COR-L47 (cell line): ENCODE results near the gene CALM1.
A peak's percentile ranks its signal among the peaks of the same experiment; 100 is the strongest.

Source experiments
- DNase-seq: peaks from one replicate; lab custom pipeline; 2025; lab: John Stamatoyannopoulos, UW

Gene CALM1

DNA sequence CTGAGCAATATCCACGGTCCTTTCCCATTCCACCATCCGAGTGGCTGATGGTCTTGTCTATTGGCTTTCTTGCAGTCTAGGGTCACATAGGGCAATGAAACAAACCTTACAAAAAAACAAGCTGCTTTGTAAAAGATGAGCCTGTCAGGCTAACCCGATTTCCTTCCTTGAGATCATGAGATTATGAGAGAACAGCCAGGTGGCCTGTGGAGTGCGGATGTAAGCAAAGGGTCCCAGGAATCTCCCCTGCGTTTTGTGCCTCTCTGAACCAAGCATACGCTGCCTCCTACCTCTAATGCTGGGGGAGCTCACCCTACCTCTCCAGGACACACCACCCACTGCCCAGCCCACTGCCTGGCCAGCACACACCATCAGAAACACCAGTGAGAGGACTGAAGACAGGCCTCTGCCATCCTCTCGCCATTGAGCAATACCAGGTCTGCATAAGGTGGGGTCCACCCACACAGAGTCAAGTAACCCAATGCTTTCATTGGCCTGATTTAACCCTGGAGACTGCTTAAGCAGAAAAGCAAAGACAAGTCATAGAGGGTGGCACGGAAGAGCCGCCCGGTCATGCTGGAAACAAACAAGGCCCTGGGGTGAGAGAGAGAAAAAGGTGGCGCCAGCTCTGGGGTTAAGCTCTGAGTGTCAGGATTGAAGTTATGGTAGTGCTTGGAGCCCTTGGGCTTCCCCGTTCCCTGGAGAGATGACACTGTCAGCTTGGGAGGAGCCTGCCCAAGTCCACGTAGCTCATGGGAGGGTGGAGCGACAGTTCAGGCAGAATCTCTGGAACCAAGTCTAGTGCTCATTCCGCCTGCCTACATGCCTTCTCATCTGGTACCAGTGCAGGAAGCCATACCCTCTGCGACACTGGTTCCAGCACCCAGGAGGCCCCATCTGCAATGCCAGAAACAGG is 46.6 kb downstream of the CALM1 start:
- DNase-seq = no peak

DNA sequence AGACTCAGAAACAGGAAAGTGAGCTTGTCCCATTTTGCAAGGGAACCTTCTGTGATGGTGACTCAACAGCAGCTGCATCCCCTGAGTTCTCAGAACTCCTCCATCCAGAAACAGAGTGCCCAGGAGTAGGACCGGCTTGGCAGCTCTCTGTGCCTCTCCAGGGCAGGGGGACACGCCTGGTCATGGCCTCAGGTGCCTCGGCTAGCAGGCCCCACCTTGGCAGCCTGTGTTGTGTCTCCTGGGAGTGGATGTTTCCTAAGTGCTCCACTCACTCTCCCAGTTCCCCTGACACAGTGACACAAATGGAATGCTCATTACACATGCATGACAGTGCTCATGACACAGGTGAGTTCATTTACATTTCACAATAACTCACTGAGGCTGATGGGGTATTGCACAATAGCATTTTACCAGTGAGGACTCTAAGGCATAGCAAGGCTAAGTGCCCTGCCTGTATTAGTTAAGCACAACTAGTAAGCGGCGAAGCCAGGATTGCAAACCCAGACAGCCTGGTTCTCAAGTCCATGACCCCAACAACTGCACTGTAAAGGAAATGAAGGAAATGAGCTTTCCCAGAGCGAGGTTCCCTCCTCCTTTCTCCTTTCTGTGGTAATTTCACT is 47.4 kb downstream of the CALM1 start:
- no peak for DNase-seq

DNA sequence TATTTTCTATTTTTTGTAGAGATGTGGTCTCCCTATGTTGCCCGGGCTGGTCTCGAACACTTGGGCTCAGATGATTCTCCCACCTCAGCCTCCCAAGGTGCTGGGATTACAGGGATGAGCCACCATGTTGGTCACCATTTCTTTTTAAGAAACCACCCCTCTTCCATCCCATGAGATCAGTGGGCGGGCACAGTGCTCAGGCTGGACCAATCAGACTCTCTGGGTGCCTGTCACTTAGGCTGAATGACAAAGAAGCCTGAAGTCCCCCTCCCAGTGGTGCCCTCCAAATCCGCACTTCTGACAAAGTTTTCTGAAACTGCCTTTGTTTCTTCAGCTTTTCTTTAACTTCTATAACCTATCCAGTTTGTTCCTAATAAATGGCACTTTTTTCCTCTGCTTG is 48.2 kb downstream of the CALM1 start:
- DNase-seq = no peak

DNA sequence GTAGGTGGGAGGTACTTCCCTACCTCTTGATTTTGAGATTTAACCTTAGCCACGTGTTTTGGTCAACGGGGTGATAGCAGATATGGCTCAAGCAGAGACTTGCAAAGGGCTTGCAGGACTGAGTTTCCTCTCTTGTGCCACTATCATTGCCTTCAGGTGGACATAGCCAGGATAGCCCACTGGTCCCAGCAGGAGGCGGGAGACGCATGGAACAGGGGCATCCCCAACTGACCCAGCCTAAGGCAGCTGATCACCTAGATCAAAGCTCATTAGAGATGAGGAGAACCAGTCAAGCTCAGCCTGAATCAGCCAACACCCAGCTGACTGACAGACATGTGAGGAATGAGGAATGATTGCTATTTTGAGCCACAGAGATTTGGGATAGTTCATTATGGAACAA is 49.6 kb downstream of the CALM1 start:
- no peak for DNase-seq

DNA sequence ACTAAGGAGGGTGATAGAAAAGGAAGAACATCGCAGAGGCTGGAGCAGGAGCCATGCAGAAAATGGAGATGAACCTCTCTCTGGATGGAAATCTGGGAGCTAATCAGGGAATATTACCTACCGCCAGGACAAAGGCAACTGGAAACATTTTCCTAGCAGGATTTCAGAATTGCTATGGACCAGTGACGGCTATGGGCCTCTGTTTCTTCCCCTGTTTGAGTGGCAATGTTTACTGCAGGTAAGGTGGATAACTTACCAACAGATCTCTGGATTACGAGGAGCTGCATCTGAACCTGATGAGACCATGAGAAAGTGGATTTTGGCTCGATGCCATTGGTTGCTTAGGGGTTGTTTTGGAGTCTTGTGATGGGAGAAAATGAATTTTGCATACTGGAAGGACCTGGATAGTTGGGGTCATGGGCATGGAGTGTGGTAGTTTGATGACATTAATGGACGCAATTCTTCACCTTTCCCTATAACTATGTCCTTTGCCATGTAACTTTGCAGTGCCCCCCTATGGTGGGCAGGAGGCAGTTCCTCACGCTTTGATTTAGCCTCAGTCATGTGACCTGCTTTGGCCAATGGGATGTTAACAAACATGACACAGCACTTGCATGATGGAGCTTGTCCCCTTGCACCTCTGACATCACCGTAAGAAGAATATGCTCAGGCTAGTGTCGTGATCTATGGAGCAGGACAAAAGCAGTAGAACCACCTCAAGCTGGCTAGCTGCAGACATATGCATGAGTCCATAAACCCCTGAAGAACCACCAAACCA is 51.1 kb downstream of the CALM1 start:
- DNase-seq = no peak

DNA sequence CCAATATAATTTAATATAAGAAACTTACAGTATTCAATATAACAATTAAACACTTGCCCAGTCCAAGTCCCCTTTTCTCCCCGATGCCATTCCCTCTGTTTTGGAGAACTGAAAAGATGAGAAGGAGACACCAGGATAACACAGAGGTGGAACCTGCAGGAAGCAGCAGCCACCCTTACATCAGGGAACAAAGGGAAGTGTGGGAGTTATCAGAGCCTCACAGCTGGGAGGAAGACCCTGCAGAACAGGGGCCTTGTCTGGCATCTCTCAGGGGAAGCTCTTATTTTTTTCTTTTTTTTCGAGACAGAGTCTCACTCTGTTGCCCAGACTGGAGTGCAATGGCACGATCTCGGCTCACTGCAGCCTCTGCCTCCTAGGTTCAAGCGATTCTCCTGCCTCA is 52.6 kb downstream of the CALM1 start:
- DNase-seq = no peak

DNA sequence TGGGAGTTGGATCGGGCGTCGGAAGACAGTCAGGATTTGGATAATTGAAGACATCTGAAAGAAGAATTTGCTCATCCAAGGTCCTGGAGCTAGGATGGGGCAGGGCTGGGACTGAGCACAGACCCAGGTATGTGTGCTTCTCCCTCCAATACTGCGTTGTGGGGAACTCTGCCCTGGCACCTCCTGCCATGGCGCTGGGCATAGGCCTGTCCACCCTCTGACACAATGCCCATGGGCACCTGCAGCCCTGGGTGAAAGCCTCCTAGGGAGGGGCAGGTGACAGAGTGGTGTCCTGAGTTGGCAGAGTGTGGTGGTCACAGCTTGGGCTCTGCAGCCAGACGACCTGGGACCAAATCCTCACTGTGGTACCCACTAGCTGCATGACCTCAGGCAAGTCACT is 53.3 kb downstream of the CALM1 start:
- no peak for DNase-seq

DNA sequence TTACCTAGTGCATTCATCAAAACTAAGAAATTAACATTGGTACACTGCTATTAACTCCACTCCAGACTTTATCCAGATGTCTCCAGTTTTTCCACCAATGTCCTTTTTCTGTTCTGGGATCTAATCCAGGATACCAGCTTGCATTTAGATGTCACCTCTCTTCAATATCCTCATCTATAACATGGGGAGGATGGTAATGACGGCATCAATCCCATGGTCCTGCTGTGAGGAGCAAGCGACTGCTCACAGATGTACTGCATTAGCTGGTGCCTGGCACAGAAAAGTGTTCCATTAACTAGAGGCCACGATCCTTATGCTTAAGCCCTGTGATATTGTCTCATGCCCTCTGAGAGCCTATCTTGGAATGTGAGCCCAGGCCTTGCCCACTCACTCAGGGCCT is 53.8 kb downstream of the CALM1 start:
- no peak for DNase-seq

DNA sequence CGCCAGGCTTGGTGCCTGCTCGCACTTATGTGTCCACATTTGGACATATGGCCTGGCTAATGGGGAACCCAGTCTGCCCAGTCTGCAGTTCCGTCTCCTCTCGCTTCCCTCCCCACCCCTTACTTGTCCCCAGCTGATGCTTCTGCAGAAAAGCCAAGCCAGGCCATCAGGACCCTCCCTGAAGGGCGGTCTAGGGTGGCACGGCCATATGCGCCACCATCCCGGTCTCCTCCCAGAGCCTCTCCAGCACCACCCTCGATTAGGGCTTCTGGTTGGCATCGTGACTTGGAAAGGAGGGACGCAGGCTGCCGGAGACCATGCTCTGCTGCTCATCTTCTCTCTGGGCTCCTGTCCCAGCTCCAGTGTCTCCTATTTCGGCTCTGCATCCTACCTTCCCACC is 54.6 kb downstream of the CALM1 start:
- DNase-seq = no peak

DNA sequence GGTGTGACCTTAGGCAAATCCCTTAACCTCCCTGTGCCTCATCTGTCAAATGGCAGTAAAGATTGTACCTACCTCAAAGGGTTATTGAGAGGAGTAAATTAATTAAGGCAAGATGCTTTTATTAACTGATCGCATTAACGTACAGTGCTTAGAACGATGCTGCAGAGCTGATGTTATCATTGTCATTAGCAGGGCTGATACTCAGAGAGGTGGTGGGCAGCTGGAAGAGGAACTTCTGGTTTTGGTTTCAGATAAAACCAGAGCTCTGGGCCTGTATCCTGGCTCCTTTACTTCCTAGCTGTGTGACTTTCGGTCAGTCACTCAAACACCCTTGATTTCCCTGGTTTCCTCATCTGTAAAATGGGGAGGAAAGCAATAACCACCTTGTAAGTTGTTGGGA is 55.1 kb downstream of the CALM1 start:
- DNase-seq = no peak

DNA sequence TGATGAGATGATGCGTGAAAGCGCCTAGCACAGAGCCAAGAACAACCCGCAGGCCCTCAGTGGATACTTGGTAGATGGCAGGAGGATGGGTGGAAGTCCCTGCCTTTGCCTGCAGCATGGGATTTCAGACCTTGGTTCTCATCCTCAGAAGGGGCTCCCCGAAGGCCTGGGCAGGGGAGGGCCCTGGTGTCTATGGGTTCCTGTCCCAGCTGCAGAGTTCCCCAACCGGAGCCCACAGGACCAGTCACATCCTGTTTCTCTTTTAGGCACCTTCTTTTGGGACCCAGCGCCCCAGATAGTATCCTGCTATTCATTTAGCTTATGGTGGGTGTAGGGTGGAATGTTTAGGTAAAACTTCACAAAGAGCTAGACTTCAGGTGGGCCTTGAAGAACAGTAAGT is 55.5 kb downstream of the CALM1 start:
- DNase-seq = no peak

DNA sequence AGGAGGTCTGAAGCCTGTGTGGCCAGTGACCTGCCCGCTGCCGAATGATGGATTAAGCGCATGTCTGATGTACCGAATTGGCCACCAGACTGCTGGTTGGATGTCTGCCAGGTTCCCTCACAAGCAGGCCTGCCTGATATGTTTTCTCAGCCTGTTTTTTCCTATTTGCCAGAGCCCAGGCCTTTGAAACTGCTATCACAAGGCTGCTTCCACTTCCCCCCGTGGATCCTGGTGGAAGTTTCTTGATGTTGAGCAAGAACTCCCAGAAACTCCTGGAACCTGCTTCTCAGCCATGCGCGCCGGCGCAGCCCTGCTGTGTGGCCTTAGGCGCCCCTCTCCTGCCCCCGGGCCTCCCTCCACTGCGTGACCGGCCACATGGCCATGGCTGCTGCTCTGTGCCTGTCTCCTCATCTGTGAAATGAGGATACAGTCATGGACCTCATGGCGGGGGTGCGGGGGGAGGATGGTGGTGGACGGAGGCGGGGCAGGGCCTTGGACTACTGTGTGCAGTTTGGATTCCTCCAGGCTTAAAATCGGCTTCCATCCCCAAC is 56.6 kb downstream of the CALM1 start:
- DNase-seq = peak; percentile 44

DNA sequence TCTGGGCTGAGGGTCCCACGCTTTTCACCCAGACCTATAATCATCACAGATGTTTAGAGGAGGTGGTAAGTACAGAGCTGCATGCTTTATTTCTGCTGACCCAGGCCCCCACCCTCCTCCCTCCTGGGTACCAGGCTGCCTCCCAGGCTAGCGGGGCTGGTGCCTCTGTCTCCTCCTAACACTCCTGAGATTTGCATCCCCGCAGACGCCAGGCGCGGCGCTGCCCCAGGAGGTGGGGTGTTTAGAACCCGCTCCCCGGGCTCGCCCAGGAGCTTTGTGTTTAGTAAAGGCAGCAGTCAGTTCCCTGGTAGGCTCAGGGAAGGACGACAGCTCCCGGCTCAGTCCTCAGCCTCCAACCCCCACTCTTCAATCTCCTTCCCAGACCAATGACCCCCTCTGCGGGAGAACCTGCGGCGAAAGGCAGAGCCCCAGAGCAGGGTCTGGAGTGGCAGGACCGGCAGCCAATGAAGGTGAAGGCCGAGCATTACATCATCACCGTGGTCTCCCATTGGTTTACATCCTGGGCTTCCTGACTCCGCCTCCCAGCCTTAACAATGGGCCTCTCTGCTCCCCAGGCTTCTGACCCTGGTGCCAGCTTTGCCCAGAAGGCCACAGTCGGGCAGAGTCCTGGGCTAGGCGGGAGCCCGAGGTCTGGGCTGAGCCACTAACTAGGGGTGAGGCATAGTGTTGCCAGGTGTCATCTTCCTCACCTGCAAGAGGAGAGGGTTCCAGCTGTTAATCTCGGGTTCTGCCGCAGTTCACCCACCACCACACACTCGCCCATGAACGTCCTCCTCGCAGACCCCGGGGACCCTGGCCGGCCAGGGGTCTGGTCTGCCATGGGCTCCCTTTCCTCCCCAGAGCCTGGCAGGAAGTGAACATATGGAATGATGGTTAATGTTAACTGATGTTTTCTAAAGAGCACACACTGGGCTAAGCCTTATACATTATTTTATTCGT is 57.5 kb downstream of the CALM1 start:
- no peak for DNase-seq

DNA sequence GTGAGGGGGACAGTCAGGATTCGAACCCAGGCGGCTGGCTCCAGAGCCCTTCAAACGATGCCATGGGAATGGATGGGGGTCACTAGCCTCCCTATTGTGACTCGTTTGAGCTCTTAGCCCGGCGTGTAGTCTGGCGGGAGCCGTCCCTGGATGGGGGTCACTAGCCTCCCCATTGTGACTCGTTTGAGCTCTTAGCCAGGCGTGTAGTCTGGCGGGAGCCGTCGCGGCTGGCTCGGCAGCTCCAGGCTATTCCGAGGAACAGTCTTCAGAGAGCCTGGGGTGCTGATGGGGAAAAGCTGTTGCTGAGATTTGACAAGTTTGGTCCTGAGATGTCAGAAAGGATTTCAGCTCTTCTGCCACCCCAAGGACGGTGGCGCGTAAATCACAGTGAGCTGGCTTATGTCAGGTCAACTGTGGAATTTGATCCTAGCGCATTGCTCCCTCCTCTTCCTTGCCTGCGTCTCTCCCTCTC is 58.3 kb downstream of the CALM1 start:
- DNase-seq = no peak

DNA sequence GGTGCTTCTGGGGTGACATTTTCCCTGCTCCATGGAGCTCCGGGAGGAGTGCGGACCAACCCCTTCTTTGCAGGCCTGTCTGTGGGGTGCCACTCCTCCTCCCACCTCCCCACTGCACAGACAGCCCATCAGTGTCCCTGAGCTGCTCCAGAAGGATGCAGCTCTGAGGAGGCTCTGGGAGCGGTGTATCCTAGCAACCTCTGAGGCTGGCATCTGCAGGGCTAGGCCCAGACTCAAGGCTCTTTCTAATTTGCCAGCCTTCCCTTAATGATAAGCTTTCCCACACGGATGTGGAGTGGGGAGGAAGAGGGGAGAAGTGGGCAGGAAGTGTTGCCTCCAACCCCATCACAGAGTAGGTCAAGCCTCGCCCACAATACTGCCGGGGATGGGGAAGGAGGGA is 59.7 kb downstream of the CALM1 start:
- peak; percentile 48 for DNase-seq

DNA sequence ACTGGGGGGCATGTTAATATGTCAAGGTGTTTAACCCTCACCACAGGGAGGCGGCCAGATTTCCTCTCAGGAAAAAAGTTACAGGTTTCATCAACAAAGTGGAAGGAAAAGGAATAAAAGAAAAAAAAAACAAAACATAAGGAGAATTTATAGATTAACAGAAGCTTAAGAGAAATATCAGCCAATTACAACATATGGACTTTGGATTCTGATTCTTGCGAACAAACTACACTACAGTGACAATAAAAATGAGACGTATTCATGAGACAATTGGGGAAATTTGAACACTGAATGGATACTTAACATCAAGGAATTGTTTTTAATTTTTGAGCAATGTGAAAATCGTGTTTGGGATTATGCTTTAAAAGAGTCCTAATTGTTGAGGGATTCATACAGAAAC is 60.4 kb downstream of the CALM1 start:
- DNase-seq = no peak
